IPS-18c (cell line): ENCODE measurements around the gene OSBPL2.

Experiments
- H3K4me3 ChIP-seq: 2 replicates; pipeline ENCODE4 v1.7.0; 2013; ENCODE audit warnings: low read depth, mild to moderate bottlenecking, low read length, moderate library complexity; ENCODE audit not compliant: insufficient read depth
- H3K9me3 ChIP-seq: one replicate; pipeline ENCODE4 v1.6.1; 2013; ENCODE audit warnings: mild to moderate bottlenecking, low read length, moderate library complexity; ENCODE audit not compliant: control insufficient read depth, insufficient read depth

Gene OSBPL2

DNA sequence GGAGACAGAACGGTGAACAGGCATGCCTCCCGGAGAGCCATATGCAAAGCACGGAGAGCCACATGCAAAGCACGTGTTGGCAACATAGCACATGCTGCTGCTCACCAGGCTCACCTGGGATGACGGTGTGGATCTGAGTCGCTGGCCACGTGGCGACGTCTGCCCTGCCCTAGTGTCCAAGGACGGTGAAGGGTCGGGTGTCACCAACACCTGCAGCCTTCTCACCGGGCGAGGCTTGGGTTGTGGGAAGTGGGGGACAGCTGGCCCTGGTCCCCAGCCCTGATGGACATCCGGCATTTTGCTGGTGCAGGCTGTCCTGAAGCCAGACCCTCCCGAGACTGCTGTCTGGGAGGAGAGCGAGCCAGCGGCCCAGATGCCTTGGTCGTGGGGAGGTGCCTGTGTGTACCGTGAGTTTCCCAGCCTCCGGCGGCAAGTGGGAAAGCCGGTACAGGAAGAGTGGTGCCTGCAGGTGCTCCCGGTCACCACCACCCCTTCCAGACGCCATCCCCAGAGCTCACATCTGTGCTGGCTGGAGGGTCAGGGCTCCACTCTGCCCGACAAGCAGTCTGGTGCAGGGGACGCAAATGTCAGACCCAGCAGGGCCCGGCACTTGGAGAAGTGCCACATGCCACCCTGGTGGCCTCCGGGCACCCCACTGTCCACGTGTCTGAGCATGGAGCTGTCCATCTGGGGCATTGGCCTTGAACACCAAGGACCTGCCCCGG is 58.6 kb downstream of the OSBPL2 start:
- Histone ChIP-seq H3K9me3 (no peaks in the 10 kb centered on the region), H3K4me3 (no peak overlapping the region)

GRCh38 chr20:62297449-62298227 is 59.3 kb downstream of the OSBPL2 start:
- no peak overlapping the region for H3K4me3 ChIP-seq
- H3K9me3 ChIP-seq: no peaks in the 10 kb centered on the region

- peaks cover 3% of the 10 kb centered on the region for H3K9me3 ChIP-seq
- H3K4me3 ChIP-seq: no peak overlapping the region
Measured at GRCh38 chr20:62298577-62299249, 60.4 kb downstream of the OSBPL2 start.

- Histone ChIP-seq H3K4me3 (no peak overlapping the region), H3K9me3 (peaks cover 3% of the 10 kb centered on the region)
Measured at GRCh38 chr20:62299666-62300236, 61.4 kb downstream of the OSBPL2 start.

DNA sequence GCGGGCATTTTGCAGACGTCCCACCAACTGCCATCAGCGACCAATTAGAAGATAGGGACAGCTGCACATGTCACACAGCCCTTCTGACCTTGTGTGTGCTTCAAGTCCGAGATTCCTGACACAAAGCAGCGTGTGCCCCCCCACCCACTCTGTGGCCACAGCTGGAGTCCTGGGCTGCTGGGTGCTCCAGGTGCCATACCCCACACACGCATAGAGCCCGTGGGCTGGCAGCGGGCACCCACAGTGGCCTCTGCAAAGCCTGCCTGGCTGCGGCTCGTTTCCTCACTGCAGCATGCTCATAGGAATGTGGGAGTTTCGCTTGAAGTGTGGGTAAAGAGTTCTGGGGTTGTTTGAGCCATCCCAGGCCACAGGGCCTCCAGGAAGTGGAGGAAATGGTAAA is 62.0 kb downstream of the OSBPL2 start:
- no peak overlapping the region for H3K4me3 ChIP-seq

DNA sequence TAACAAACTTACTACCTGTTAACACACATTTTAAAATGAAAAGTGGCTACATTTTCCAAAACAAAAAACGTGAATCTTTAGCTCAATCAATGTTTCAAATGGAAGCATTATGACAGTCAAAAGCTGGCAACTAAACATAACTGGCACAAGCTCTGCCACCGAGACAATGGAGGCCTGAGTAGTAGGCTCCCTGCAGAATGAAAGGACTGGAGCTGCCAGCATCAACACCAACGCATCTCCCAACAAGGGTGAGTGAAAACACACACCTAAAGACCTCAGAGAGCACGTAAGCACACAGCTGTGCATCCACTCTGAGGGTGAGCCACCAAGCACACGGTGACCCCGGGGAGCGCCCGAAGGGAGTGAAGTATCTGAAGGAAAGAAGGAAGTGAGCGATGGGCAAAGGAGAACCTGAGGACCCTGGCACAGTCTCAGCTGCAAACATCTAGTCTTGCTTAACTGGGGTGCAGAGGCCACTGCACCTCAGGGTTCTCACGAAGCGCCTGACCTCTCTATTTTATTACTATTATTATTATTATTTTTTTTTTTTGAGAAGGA is 62.9 kb downstream of the OSBPL2 start:
- Histone ChIP-seq H3K4me3 (no peak overlapping the region), H3K9me3 (peaks cover 3% of the 10 kb centered on the region)

More for the DNA sequence above, 62.0 kb downstream of the OSBPL2 start:
- H3K9me3 ChIP-seq: peaks cover 3% of the 10 kb centered on the region

GRCh38 chr20:62301773-62302340 is 63.5 kb downstream of the OSBPL2 start:
- H3K4me3 ChIP-seq: peak overlapping the region; percentile 84; the same call in 1 of the 2 replicates
- peaks cover 3% of the 10 kb centered on the region for H3K9me3 ChIP-seq

DNA sequence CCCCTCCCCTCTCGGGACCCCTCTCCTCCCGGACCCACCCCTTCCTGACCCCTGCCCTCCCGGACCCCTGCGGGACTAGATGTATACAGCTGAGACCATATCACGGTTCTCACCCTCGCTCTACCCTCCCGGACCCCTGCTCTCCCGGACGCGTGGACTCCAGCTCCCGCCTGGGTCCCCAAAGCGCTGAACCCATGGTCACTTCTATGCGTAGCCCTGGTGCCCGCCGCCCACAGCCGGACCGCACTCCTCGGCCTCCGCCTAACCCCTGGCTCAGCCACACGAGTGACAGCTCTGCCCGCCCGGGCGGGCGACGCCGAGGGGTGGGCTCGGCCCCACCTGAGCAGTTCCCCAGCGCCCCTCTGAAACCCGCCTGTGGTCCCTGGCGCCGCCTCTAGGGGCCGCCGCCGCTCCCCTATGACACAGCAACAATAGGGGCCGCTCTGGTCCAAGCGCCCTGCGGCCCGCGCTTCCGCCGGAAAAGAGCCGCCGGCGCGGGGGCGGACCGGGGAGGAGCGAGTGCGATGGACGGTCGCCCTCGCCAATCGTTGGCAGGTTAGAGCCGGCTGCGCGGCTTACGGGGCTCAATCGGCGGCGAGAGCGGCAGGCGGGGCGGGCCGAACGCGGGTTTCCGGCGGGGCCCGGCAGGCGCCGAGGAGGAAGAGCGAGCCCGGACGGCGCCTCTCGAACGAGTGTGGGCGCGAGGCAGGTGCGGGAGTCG is 64.2 kb downstream of the OSBPL2 start, which contains the start of gene ADRM1:
TSS of gene ADRM1 (plus strand) at position 657 of the 721 bp plus-strand sequence. CDS start 572 bp downstream, outside the sequence.
- H3K9me3 ChIP-seq: peaks cover 3% of the 10 kb centered on the region
- H3K4me3 ChIP-seq: peak within 1 kb of the TSS; percentile 84

- H3K4me3 ChIP-seq: peak overlapping the region; percentile 84
- peaks cover 3% of the 10 kb centered on the region for H3K9me3 ChIP-seq
Measured at GRCh38 chr20:62303062-62303339, 64.7 kb downstream of the OSBPL2 start.

DNA sequence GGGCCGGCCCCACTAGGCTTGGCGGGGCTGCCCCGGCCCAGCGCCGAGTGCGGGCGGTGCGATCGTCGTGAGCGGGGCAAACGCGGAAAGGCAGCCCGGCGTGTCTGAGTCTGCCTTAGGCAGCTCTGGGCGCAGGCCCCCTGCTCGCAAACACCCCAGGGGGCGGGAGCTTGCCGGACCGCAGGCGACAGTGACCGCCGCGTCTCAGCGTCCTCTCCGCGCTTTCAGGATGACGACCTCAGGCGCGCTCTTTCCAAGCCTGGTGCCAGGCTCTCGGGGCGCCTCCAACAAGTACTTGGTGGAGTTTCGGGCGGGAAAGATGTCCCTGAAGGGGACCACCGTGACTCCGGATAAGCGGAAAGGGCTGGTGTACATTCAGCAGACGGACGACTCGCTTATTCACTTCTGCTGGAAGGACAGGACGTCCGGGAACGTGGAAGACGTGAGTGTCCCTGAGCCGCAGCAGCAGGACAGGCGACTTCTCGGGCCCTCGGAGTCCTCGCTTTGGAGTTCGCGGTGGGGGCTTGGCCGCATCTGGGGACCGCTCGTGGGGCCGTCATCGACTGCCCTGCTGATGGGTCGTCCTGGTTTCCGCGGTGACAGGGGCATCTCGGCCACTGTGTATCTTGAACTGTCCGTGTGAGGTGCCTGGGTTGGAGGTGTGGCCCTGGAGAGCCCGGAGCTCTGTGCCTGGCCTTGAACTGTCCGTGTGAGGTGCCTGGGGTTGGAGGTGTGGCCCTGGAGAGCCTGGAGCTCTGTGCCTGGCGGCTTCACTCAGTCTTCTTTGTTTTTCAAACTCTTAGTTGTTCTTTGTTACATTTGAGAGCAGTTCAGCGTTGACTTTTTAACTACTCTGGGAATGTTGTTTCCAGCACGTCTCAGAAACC is 65.3 kb downstream of the OSBPL2 start:
- H3K4me3 ChIP-seq: peak overlapping the region; percentile 84
- peaks cover 3% of the 10 kb centered on the region for H3K9me3 ChIP-seq

DNA sequence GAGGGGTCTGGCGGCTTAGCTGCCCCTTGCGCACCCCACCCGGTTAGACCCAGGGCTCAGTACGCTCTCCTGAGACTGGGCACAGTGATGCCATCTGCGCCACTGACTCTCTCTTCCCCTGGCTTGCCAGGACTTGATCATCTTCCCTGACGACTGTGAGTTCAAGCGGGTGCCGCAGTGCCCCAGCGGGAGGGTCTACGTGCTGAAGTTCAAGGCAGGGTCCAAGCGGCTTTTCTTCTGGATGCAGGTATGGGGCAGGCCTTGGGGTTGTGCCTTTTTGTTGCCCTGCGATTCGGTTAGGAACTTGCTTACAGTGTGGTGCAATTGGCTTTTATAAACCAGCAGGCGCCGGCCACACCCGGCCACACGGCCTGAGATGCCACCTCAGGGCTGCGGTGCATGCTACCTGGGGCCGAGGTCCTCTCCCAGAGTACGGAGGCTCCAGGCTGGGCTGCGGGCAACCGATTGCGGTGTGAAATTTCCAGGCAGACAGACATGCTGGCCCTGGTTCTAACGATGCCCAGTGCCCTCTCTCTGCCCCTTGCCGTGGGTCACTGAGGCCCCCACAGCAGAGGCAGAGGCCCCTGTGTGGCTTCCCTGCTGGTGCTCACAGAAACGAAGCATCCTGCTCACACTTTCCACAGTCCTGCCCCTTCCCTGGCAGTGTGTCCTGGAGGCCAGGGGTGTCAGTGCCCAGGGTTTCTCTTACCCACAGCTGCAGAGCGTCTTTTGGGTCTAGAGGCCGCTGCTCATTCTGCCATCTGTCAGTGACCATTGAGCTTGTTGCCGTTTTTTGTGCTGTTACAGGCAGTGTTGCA is 66.2 kb downstream of the OSBPL2 start:
- peak overlapping the region; percentile 84 for H3K4me3 ChIP-seq
- peaks cover 3% of the 10 kb centered on the region for H3K9me3 ChIP-seq

DNA sequence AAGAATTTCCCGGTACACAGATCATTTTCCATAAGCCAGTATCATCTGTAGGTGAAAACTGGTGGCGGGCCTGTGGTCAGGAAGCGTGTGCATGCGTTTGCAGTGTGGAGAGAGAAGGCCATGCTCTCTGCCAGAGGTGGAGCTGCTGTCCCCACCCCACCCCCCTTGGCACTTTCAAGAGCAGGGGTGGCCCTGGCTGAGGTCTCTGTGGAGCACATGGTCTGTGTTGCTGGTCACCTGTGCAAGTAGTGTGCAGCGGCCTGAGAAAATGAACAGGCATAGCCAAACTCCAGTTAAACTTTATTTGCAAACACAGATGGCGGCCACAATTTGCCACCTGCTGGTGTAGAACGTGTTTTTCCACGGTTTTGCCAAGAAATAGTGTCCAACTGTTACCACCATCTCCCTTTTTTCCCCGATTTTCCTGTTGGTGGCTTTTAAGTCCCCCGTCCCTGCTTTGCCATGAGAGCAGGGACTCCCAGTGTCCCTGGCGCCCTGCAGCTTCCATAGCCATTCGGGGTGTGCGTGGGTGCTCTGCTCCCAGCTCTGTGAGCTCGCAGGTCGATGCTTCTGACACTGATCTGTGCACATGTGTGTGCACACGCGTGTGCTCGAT is 66.9 kb downstream of the OSBPL2 start:
- Histone ChIP-seq H3K9me3 (peaks cover 3% of the 10 kb centered on the region), H3K4me3 (peak overlapping the region; percentile 15; the same call in 1 of the 2 replicates)

DNA sequence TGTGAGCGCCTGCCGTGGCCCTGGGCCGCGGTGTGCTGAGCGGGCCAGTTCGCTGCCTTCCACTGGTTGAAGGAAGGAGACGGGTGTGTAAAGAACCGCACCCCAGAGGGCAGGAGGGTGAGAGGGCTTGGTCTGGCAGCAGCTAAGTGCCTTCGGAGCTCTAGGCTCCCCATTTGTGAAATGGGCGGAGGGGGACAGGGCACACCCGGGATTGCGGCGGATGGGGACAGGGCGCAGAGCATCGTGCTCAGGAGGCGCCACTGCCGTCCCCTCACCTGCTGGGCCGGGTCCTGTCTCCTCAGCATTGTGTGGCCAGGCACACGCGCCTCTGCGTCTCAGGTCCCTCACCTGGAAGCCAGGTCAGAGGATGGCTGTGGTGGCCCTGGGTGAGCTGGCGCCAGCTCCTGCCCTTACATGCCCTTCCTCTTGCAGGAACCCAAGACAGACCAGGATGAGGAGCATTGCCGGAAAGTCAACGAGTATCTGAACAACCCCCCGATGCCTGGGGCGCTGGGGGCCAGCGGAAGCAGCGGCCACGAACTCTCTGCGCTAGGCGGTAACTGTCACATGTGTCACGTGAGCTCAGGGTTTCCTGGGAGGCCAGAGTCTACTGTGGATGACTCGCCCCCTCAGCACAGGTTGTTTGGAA is 67.6 kb downstream of the OSBPL2 start:
- peaks cover 3% of the 10 kb centered on the region for H3K9me3 ChIP-seq
- H3K4me3 ChIP-seq: 0 out of 2 replicates have a peak overlapping the region, but pooled peaks have one; percentile 15
